HG03432 (cell line): ENCODE measurements around the gene TYROBP.
"Not testable (repeated sequence)": the region's sequence is repeated elsewhere in the genome, so short reads cannot be mapped to it uniquely, and the experiment has no call there.

Experiments
- ATAC-seq: cut with Tn5 transposase; IDR thresholded peaks from one replicate; pipeline ENCODE4 v1.9.1; 2021; ENCODE audit warnings: mild to moderate bottlenecking, moderate library complexity; ENCODE audit not compliant: unreplicated experiment

Gene TYROBP

GRCh38 chr19:35932291-35932936 is 24.3 kb upstream of the TYROBP start:
- ATAC-seq: no peak

DNA sequence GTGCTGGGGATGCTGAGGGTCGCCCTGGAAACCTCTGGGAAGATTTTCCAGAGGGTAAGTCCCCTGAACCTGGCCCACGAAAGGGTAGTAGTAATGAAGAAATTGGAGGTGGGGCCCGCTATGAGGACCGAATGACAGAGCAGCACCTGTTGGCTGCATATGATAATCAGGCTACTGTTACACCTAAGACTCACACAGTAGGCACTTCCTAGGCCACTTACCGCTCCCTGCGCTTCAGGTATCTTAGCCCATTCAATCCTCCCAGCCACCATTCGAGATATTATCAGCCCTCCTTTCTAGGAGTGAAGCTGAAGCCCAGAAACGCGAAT is 23.7 kb upstream of the TYROBP start:
- ATAC-seq: no peak

DNA sequence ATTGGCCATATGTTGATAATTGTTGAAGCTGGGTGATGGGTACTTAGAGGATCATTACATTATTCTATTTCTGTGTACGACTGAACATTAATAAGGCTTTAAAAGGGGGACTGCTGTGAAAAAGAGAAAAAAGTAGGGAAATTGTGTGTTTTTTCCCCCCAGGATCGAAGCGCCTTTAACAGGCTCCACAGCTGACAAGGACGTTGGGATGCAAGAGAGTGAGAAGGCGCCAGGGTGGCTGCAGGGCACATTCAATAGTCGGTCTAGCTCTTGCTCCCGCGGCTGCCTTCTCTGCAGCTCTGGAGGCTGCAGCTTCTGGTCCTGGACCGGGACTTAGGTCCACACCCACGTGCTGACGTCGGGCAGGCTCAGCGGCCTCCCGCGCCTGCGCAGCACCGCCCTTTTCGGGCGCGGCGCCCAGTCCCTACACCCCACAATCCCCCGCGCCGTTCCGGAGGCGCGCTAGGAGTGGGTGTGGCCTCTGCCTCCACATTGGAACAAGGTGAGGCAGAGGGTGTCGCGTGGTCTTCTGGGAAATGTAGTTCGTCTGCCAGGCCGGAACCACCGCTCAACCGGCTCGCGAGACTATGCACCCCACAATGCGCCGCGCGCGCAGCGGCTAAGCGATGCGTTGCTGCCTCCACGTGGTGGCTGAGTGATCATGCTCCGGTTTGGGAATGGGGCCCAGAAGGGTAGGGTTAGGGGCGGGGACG is 23.2 kb upstream of the TYROBP start:
- ATAC-seq: peak; percentile 91

GRCh38 chr19:35929876-35930275 is 21.8 kb upstream of the TYROBP start:
- no peak for ATAC-seq

GRCh38 chr19:35928507-35928906 is 20.4 kb upstream of the TYROBP start:
- ATAC-seq: no peak

DNA sequence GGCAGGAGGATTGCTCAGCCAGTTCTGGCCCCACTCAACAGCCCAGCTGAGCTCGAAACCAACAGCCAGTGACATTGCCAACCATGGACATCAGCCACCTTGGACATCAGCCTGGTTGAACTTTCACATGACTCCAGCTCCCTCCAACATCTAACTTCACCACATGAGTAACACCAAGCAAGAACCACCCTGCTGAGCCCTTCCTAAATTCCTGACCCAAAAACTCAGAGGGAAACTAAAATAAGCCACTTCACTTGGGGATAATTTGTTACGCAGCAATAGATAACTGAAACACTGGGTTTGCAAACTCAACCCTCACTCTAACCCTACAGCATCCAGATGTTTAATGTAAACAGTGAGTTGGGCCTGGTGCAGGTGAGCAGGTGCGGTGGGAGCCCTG is 17.4 kb upstream of the TYROBP start:
- ATAC-seq: no peak

- no peak for ATAC-seq
Observed at GRCh38 chr19:35921012-35921411, 12.9 kb upstream of the TYROBP start.

DNA sequence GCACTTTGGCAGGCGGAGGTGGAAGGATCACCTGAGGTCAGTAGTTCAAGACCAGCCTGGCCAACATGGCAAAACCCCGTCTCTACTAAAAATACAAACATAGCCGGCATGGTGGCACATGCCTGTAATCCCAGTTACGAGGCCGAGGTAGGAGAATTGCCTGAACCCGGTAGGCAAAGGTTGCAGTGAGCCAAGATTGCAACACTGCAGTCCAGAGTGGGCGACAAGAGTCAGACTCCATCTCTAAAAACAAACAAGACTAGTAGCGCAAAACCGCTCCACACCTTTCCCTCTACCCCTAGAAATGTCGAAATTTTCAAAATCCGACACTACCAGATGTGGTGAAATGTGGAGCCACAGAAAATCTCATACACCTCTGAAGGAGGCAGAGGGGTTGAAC is 11.2 kb upstream of the TYROBP start:
- no peak for ATAC-seq

DNA sequence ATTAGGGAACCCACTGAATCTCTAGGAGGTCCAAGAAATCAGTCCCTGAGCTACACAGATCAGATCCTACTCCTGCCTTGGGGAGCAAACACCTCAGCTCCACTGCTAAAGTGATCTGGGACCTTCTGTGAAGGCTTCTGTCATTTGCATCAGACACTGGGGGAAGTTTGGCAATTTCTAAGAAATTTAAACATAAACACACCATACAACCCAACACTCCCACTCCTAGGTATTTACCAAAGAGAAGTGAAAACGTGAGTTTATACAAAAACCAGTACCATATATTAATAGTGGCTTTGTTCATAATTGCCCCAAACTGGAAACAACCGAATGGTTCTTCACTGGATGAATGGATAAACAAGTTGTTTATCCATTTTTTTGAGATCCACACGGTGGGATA is 7.3 kb upstream of the TYROBP start:
- ATAC-seq: no peak

GRCh38 chr19:35913589-35913988 is 5.5 kb upstream of the TYROBP start:
- no peak for ATAC-seq

- no peak for ATAC-seq
Observed at GRCh38 chr19:35911790-35912189, 3.7 kb upstream of the TYROBP start.

- no peak for ATAC-seq
Observed at GRCh38 chr19:35911173-35911572, 3.1 kb upstream of the TYROBP start.

DNA sequence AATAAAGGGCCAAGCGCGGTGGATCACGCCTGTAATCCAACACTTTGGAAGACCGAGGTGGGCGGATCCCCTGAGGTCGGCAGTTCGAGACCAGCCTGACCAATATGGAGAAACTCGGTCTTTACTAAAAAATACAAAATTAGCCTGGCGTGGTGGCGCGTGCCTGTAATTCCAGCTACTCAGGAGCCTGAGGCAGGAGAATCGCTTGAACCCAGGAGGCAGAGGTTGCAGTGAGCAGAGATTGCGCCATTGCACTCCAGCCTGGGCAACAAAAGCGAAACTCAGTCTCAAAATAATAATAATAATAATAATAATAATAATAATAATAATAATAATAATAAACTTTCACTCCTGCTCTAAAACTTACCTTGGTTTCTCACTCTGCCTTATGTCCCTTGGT is 2.3 kb upstream of the TYROBP start:
- ATAC-seq: not testable (repeated sequence)

- ATAC-seq: no peak
Observed at GRCh38 chr19:35909684-35910035, 1.6 kb upstream of the TYROBP start.

GRCh38 chr19:35908973-35909683 is 1.0 kb upstream of the TYROBP start:
- no peak for ATAC-seq

DNA sequence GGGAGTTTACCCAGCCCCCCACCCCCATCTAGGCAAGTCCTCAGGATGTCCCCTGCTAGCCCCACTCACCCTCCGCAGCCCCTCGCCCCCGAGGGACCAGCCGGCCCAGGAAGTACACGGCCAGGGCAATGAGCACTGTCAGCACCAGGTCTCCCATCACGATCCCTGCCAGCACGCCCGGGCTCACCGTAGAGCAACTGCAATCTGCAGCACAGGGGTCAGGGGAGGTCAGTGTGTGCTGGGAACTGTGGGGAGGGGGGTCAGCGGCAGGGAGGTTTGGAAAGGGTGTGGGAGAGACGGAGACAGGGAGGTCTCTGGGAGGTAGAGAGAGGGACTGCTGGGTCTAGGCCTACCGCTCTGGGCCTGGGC is 734 bp downstream of the TYROBP start:
- no peak for ATAC-seq

- ATAC-seq: no peak
Observed at GRCh38 chr19:35905178-35905727, 2.8 kb downstream of the TYROBP start.

- no peak for ATAC-seq
Observed at GRCh38 chr19:35904311-35905068, 3.6 kb downstream of the TYROBP start.

GRCh38 chr19:35903550-35904179 is 4.4 kb downstream of the TYROBP start:
- peak; percentile 52 for ATAC-seq

DNA sequence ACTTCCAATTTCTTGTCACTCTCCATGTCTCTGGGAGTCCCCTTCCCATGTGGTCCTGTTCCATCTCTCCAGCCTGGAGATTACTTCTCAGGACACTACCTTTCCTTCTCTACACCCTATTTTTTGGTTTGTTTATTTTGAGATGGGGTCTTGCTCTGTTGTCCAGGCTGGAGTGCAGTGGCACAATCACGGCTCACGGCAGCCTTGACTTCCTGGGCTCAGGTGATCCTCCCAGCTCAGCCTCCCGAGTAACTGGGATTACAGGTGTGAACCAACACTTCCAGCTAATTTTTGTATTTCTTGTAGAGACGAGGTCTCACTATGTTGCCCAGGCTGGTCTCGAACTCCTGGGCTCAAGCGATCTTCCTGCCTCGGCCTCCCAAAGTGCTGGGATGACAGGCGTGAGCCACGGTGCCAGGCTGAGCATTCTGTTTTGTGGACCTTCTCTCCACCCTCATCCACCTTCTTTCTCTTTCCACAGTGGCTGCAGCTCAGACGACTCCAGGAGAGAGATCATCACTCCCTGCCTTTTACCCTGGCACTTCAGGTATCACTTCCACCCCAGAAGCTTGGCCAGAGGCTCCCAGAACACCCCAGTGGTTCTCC is 5.1 kb downstream of the TYROBP start:
- ATAC-seq: no peak
